ENCODE data around the gene ALX4. TPM values are rescaled to one million over a fixed set of nuclear protein-coding genes. Genes with fewer than 3 reads are reported as not detected.

The ALX4 gene
- total and polyA plus RNA-seq, 9 of the 15 experiments (the other 6 are each of a cell fraction or from before 2014, with no cell fraction given) = 0.07 to 1.2 (median 0.33) TPM

- no peak for TF ChIP-seq ZHX1 (conservative IDR thresholded peaks at IDR 0.05; ENCODE audit: low read length)
- TF ChIP-seq ZNF398 (CRISPR knock-in tag; IDR thresholded peaks at IDR 0.05) = no peak
- TF ChIP-seq ZKSCAN1 (IDR thresholded peaks at IDR 0.05; ENCODE audit: low read depth, low read length) = peak; percentile 96
- TF ChIP-seq, protein P1, sequence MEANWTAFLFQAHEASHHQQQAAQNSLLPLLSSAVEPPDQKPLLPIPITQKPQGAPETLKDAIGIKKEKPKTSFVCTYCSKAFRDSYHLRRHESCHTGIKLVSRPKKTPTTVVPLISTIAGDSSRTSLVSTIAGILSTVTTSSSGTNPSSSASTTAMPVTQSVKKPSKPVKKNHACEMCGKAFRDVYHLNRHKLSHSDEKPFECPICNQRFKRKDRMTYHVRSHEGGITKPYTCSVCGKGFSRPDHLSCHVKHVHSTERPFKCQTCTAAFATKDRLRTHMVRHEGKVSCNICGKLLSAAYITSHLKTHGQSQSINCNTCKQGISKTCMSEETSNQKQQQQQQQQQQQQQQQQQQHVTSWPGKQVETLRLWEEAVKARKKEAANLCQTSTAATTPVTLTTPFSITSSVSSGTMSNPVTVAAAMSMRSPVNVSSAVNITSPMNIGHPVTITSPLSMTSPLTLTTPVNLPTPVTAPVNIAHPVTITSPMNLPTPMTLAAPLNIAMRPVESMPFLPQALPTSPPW (CRISPR knock-in tag; IDR thresholded peaks at IDR 0.05) = no peak
- TF ChIP-seq JUNB (CRISPR knock-in tag; conservative IDR thresholded peaks at IDR 0.05) = no peak
- TF ChIP-seq TOE1 (IDR thresholded peaks at IDR 0.05; ENCODE audit: borderline replicate concordance) = no peak
- TF ChIP-seq TOE1 (CRISPR knock-in tag; IDR thresholded peaks at IDR 0.05; ENCODE audit: borderline replicate concordance, low read depth) = no peak
- no peak for TF ChIP-seq ETV5 (CRISPR knock-in tag; IDR thresholded peaks at IDR 0.05; ENCODE audit: low read depth)
- no peak for TF ChIP-seq ZFPM2 (CRISPR knock-in tag; IDR thresholded peaks at IDR 0.05)
- TF ChIP-seq, protein P2, sequence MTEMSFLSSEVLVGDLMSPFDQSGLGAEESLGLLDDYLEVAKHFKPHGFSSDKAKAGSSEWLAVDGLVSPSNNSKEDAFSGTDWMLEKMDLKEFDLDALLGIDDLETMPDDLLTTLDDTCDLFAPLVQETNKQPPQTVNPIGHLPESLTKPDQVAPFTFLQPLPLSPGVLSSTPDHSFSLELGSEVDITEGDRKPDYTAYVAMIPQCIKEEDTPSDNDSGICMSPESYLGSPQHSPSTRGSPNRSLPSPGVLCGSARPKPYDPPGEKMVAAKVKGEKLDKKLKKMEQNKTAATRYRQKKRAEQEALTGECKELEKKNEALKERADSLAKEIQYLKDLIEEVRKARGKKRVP (CRISPR knock-in tag; IDR thresholded peaks at IDR 0.05) = no peak
- TF ChIP-seq SP1 (CRISPR knock-in tag; IDR thresholded peaks at IDR 0.05) = no peak
- TF ChIP-seq SMC3 (conservative IDR thresholded peaks at IDR 0.05; ENCODE audit: insufficient read depth, low read depth, low read length) = peak; percentile 95
- TF ChIP-seq, protein P3, sequence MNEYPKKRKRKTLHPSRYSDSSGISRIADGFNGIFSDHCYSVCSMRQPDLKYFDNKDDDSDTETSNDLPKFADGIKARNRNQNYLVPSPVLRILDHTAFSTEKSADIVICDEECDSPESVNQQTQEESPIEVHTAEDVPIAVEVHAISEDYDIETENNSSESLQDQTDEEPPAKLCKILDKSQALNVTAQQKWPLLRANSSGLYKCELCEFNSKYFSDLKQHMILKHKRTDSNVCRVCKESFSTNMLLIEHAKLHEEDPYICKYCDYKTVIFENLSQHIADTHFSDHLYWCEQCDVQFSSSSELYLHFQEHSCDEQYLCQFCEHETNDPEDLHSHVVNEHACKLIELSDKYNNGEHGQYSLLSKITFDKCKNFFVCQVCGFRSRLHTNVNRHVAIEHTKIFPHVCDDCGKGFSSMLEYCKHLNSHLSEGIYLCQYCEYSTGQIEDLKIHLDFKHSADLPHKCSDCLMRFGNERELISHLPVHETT (CRISPR knock-in tag; conservative IDR thresholded peaks at IDR 0.05 in 1 of 2, IDR thresholded peaks at IDR 0.05 in 1 of 2) = no peak
- no peak for TF ChIP-seq CHD1 (IDR thresholded peaks at IDR 0.05; ENCODE audit: low read length)
- TF ChIP-seq, protein P4, sequence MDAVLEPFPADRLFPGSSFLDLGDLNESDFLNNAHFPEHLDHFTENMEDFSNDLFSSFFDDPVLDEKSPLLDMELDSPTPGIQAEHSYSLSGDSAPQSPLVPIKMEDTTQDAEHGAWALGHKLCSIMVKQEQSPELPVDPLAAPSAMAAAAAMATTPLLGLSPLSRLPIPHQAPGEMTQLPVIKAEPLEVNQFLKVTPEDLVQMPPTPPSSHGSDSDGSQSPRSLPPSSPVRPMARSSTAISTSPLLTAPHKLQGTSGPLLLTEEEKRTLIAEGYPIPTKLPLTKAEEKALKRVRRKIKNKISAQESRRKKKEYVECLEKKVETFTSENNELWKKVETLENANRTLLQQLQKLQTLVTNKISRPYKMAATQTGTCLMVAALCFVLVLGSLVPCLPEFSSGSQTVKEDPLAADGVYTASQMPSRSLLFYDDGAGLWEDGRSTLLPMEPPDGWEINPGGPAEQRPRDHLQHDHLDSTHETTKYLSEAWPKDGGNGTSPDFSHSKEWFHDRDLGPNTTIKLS (IDR thresholded peaks at IDR 0.05; ENCODE audit: borderline replicate concordance, low read depth) = no peak
- no peak for TF ChIP-seq ZNF384 (IDR thresholded peaks at IDR 0.05; ENCODE audit: low read depth, low read length)
- no peak for TF ChIP-seq ILK (tag; IDR thresholded peaks at IDR 0.05; ENCODE audit: borderline replicate concordance, low read depth)
These were observed 23.6 kb downstream of the ALX4 start (continued) for GRCh38 chr11:44286268-44286880.
